NCI-H446 treated with DMSO at 0.1 percent for 48 hours (cell line): Measurements from ENCODE around the gene SDHA.
"Not testable (repeated sequence)": the region's sequence is repeated elsewhere in the genome, so short reads cannot be mapped to it uniquely, and the experiment has no call there.

Source experiments
- DNase-seq: peaks from one replicate; lab custom pipeline; 2025; lab: John Stamatoyannopoulos, UW

Gene SDHA

GRCh38 chr5:300691-301435 lies 82.7 kb downstream of the SDHA start:
- DNase-seq, result not testable (repeated sequence)

- not testable (repeated sequence) for DNase-seq
Observed at GRCh38 chr5:302416-302815, 84.3 kb downstream of the SDHA start.

GRCh38 chr5:302966-303365 lies 84.8 kb downstream of the SDHA start:
- DNase-seq, result no peak

- DNase-seq, result not testable (repeated sequence)
Observed at GRCh38 chr5:303741-304140, 85.6 kb downstream of the SDHA start.

GRCh38 chr5:305050-305449 lies 86.9 kb downstream of the SDHA start:
- no peak for DNase-seq

GRCh38 chr5:305459-305858 lies 87.3 kb downstream of the SDHA start:
- no peak for DNase-seq

- no peak for DNase-seq
Observed at GRCh38 chr5:306011-306805, 88.1 kb downstream of the SDHA start.
